Measurements from ENCODE around the gene SECISBP2.

SECISBP2 gene

GRCh38 chr9:89350988-89351557 is 32.8 kb downstream of the SECISBP2 start:
- no peak for DNase-seq

GRCh38 chr9:89351584-89352300 is 33.4 kb downstream of the SECISBP2 start:
- no peak for DNase-seq

- DNase-seq = no peak
Measured at GRCh38 chr9:89352451-89352850, 34.2 kb downstream of the SECISBP2 start.

GRCh38 chr9:89352874-89353649 is 34.8 kb downstream of the SECISBP2 start:
- no peak for DNase-seq

- no peak for DNase-seq
Measured at GRCh38 chr9:89353989-89354388, 35.7 kb downstream of the SECISBP2 start.

- DNase-seq = no peak
Measured at GRCh38 chr9:89354471-89354870, 36.2 kb downstream of the SECISBP2 start.

GRCh38 chr9:89356782-89357181 is 38.5 kb downstream of the SECISBP2 start:
- DNase-seq = no peak

- DNase-seq = no peak
Measured at GRCh38 chr9:89357331-89358197, 39.3 kb downstream of the SECISBP2 start.

- no peak for DNase-seq
Measured at GRCh38 chr9:89358376-89358916, 40.1 kb downstream of the SECISBP2 start.

- no peak for DNase-seq
Measured at GRCh38 chr9:89358985-89359384, 40.7 kb downstream of the SECISBP2 start.

- DNase-seq = no peak
Measured at GRCh38 chr9:89359751-89360261, 41.5 kb downstream of the SECISBP2 start.

- no peak for DNase-seq
Measured at GRCh38 chr9:89360465-89360864, 42.2 kb downstream of the SECISBP2 start.

GRCh38 chr9:89361031-89361430 is 42.7 kb downstream of the SECISBP2 start:
- DNase-seq = no peak

- DNase-seq = no peak
Measured at GRCh38 chr9:89361816-89362646, 43.7 kb downstream of the SECISBP2 start.

- no peak for DNase-seq
Measured at GRCh38 chr9:89362647-89363310, 44.5 kb downstream of the SECISBP2 start.

GRCh38 chr9:89363311-89363670 is 45.0 kb downstream of the SECISBP2 start:
- no peak for DNase-seq

- no peak for DNase-seq
Measured at GRCh38 chr9:89363921-89364665, 45.8 kb downstream of the SECISBP2 start.

- DNase-seq = no peak
Measured at GRCh38 chr9:89364666-89365531, 46.6 kb downstream of the SECISBP2 start.

- DNase-seq = no peak
Measured at GRCh38 chr9:89365532-89365912, 47.2 kb downstream of the SECISBP2 start.

Data from CD4-positive, alpha-beta T cell treated with Interleukin-1 beta for 1 hour (primary cell).